HG03135 (cell line): Measurements from ENCODE around the gene TMX3.

Experiments
- ATAC-seq: cut with Tn5 transposase; IDR thresholded peaks from one replicate; pipeline ENCODE4 v1.9.1; 2021; ENCODE audit warnings: mild to moderate bottlenecking, moderate library complexity; ENCODE audit not compliant: unreplicated experiment

Gene TMX3

DNA sequence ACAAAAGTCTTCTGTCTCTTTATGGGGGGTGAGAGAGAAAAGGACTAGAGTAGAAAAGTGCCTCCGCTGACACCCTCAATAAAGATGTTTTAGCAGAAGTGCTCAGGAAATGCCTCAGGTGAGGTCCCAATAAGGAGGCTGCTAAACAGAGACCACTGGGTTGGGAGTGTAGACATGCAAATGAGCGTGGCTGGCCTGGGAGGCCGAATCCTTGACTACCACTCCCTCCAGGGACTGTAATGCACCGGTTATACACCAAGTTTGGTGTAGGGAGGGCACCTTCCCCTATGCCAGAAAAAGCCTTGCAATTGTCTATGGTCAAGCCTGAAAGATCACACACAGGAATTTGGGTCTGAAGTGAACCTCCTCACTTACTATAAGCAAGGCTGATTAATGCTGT is 1.8 kb downstream of the TMX3 start:
- ATAC-seq: no peak

DNA sequence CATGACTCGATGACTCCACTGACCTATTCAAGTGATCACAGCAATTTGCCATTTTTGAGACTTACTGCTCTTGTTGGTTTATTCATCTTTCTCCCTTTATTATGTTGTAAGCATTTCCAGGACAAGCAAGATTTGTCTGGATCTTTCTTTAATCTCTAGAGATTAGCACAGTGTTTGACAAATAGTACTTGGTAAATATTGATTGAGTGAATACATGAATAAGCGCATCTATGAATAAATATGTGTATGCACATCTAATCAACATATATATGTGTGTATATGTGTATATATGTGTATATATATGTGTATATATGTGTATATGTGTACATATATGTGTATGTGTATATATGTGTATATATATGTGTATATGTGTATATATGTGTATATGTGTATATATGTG is 7.3 kb downstream of the TMX3 start:
- no peak for ATAC-seq

GRCh38 chr18:68705119-68705518 is 9.8 kb downstream of the TMX3 start:
- no peak for ATAC-seq

DNA sequence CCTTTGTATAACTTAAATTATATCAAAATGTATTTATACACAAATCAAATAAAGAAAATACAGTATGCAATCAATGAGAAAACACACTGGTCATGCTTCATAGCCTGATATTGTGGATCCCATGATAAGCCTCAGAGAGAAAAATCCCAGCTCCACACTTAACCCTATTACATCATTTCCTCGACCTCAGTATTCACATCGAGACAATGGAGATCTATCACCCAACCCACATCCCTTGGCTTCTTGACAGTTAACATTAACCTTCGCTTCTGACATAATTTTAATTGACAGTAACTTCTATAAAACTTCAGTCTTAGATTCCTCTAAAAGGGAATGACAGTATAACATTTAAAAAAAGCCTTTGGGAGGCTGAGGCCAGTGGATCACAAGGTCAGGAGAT is 11.6 kb downstream of the TMX3 start:
- ATAC-seq: no peak

DNA sequence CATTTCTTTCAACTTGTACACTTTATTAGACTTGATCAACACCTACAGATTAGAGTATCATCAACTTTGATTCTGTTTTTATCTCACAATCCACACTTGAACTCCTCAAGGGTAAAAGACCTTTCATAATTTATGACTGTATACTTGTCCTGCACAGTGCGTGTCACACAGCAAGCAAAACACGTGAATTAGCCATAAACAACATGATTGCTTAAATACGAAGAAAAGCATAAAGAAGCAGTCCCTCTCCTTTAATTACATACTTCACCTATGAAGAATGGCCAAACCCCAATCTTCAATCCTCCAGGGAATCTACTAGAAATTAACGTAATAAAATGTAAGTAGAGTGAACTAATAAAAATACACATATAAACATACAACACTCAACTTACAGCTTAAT is 13.6 kb downstream of the TMX3 start:
- no peak for ATAC-seq

DNA sequence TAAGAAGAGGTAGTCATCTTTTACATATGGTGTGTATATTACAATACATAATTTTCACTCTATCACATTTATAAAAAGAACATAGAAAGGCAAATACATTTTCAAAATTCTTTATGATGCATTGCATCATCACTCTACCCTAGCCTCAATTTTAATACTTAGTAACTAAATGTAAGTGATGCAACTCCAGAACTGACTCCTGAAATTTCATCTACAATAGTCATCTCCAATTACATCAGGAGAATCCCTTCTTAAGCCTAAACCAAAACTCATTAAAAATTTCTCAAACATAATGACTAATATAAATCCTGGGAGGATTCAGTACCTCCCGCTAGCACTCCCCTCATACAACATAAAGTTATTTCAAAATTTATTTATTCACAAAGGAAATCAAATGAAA is 15.9 kb downstream of the TMX3 start:
- ATAC-seq: no peak

- ATAC-seq: no peak
Measured at GRCh38 chr18:68696937-68697336, 18.0 kb downstream of the TMX3 start.

GRCh38 chr18:68694316-68694715 is 20.6 kb downstream of the TMX3 start:
- ATAC-seq: no peak

DNA sequence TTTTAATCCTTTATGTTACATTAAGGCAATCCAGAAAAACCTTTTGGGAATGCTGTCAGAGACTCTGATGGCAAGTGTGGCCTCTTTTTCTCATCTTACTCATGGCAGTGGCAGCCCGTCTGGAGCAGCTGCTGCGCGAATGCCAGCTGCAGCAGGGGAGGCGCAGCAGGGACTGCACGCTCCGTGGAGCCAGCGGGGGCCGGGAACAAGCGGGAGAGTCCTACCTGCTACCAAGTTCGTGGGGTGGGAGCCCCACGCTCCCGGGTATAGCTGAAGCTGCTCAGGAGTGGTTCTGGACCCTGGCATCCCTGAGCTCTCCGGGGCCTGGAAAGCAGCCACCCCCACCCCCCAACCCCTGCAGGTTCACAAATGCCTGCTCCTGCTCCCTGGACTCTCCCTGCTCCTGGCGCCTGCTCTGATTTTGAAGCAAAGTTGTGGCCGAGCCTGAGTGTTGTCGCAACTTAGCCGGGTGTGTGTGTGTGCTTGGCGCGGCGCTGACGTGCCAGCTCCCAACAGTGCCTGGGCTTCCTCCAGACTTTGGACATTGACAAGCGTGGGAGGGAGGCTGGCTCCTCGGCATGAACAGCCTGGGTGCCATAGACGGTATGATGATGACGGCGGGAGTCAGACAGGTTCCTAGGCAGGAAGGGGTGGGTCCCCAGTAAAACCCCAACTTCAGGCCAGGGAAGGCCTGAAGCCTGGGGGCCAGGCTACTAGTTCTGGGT is 21.7 kb downstream of the TMX3 start:
- no peak for ATAC-seq

DNA sequence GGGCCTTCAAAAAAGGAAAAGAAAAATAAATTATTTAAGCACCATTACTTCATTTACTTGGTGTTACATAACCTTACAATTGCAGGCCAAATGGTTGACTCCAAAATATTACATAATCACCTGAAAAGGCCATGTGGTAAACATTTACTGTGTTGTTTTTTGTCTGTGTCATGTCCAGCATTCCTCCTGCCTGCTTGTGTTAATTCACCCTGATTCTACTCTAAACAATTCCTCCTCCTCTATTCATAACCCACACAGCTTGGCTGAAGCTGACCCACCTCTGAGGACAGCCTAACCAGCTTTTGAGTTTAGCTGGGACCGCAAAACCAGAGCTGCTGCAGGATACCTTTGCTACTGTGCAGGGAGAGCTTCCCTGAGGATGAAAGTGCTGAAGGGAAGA is 35.4 kb downstream of the TMX3 start:
- no peak for ATAC-seq

GRCh38 chr18:68676913-68677312 is 38.0 kb downstream of the TMX3 start:
- ATAC-seq: peak; percentile 75

GRCh38 chr18:68667121-68667520 is 47.8 kb downstream of the TMX3 start:
- ATAC-seq: no peak

DNA sequence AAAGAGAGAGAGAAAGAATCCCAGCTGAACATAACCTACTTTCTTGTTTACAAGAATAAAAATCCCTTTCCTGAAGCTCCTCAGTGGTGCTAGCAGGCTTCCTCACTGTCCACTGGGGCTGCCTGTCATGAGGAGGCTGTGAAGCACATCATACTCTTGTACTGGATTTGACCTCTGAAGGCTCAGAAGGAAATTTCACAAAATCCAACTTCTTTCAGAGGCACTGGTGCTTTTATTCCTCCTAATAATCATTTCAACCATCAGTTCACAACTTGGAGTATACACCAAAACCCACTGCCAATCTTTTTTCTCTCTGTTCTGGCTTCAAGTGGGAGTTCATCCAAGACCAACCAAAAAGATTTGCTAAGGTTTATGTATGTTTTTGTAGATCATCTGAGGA is 48.5 kb downstream of the TMX3 start:
- no peak for ATAC-seq

DNA sequence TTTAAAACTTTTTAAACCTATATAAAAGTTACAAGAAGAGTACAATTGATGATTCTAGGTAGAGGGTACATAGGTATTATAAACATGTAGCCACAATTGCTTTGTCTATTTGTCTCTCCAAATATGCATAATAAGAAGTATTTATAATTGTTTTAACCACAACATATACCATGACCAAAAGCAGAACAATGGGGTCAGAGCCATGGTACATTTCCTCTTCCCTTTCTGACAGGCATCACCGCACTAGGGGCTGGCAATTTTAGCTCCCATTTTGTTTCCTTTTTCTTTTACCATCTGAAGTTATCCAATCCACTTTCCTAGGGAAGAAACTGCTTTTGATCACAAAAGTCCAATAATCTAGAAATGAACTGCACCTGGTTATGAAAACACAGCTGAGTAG is 49.3 kb downstream of the TMX3 start:
- ATAC-seq: no peak

GRCh38 chr18:68662754-68663153 is 52.2 kb downstream of the TMX3 start:
- no peak for ATAC-seq

DNA sequence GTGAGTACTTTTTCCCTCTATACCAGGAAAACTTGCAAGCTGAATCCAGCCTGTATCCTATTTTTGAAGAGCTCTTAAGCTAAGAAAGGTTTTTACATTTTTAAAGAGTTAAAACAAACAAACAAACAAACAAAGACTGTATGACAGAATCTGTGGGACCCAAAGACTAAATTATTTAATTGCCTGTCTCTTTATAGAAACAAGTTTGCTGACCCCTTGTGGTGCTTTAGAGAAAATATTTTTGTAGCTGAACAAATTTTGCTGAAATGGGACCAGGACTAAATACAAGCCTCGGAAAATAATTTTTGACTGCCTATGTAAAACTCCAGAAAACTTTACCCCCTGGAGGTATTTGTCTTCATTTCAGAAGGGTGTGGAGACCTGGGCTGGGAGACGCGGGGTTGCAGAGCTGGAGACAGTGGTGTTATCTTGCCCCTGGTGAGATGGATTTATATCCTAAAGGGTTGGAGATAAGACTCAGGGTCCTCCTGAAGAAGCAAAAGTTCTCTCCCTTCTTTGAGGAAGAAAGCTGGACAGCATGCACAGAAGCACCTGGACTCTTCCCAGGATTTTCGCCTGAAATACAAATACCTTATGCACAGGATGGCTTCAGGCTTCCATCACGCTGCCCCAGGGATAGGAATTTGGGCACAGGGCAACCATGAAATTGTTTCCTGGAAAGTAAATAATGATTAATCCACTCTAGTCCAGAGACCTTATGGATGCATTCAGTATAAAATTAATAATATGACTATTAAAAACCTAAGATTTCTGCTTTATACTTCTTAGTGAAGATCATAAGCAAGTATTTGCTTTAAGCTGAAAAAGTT is 54.3 kb downstream of the TMX3 start:
- no peak for ATAC-seq

GRCh38 chr18:68648191-68648590 is 66.7 kb downstream of the TMX3 start:
- no peak for ATAC-seq

GRCh38 chr18:68642003-68642402 is 72.9 kb downstream of the TMX3 start:
- ATAC-seq: peak; percentile 83

GRCh38 chr18:68640861-68641260 is 74.0 kb downstream of the TMX3 start:
- ATAC-seq: no peak

- ATAC-seq: no peak
Measured at GRCh38 chr18:68638613-68639012, 76.3 kb downstream of the TMX3 start.

DNA sequence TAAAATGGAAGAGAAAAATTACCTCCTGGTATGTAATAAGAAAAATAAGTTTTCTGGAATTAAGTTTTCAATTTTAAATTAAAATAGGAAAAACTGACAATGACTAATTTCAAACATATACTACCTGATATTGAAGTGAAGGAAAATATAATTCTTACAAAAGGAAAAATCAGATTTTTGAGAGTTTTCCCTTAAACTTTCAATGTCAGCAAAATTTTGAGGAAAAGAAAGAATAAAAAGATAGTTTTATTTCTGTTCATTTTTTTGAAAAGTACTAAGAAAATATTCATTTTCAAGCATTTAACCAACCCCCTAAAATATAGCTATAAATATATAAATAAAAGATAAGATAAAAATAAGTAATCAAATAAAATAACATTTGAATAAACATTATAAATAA is 87.1 kb downstream of the TMX3 start:
- ATAC-seq: no peak
